HCT116 (cell line): ENCODE data around the gene OGDHL. TPM values are rescaled to one million over a fixed set of nuclear protein-coding genes. Genes with fewer than 3 reads are reported as not detected.

Experiments used
- ATAC-seq: fragments of 200-7000 bp; cut with Tn5 transposase; 2 replicates; pipeline ENCODE4 v1.9.1; 2020; ENCODE audit warnings: mild to moderate bottlenecking, moderate library complexity
- Bru-seq: library from RNA; stranded (reverse); fragments of 400-500 nt; gene quantifications from one replicate; lab custom pipeline; 2021; lab: Mats Ljungman, UMichigan
- BruChase-seq, 2 experiments: library from RNA; stranded (reverse); fragments of 400-500 nt; gene quantifications; one replicate each; lab custom pipeline; 2021; lab: Mats Ljungman, UMichigan
- BruUV-seq: library from RNA; stranded (reverse); fragments of 400-500 nt; replicated peaks from 2 replicates; lab custom pipeline; 2021; lab: Mats Ljungman, UMichigan
- CTCF ChIA-PET: fragments of 300-600 bp; sonication (Branson Sonifier 250); formaldehyde crosslinking; loops from one replicate; lab custom pipeline; 2021; ENCODE audit warnings: antibody characterized with exemption; lab: Charles Lee
- POLR2A ChIA-PET: fragments of 300-600, 350-600 bp; sonication (Branson Sonifier 250); formaldehyde crosslinking; loops from one replicate; lab custom pipeline; 2021; ENCODE audit warnings: antibody characterized with exemption; lab: Charles Lee
- RAD21 ChIA-PET, 2 experiments: fragments of 300-600 bp; sonication (Branson Sonifier 250); formaldehyde crosslinking; loops; one replicate each; lab custom pipeline; 2023; ENCODE audit warnings: low total read pairs in 2 of 2; ENCODE audit not compliant: uncharacterized antibody in 2 of 2, unreplicated experiment in 2 of 2, low non-redundant PET in 1 of 2; lab: Charles Lee
- DNase-seq: peaks from one replicate; pipeline ENCODE4 v3.0.0-alpha.2; 2010; ENCODE audit warnings: low read depth, low spot score
- H2AFZ ChIP-seq: fragments of 200-600 bp; shearing (Covaris generic), sonication (generic); 2 replicates; pipeline ENCODE4 v1.6.1; 2017; ENCODE audit warnings: low read depth, mixed run types, mixed read lengths, antibody characterized with exemption, low read length; ENCODE audit not compliant: poor library complexity, severe bottlenecking
- H3K27ac ChIP-seq: 2 replicates; pipeline ENCODE4 v1.5.1; 2012; ENCODE audit warnings: low read depth, low read length
- H3K27me3 ChIP-seq: fragments of 200-600 bp; sonication (generic); 2 replicates; pipeline ENCODE4 v1.6.1; 2016; ENCODE audit warnings: mixed run types, low read length, mixed read lengths; ENCODE audit not compliant: insufficient read depth
- H3K36me3 ChIP-seq, 2 experiments: fragments of 200-500 bp in 1 of 2; fragments of 200-600 bp in 1 of 2; sonication (Bioruptor generic) in 1 of 2; sonication (generic) in 1 of 2; 2 replicates each; pipeline versions ENCODE4 v1.5.1 to v1.6.1; 2014 to 2016; ENCODE audit warnings: low read length in 2 of 2, inconsistent platforms in 1 of 2, mixed read lengths in 1 of 2, mixed run types in 1 of 2; ENCODE audit not compliant: insufficient read depth in 2 of 2, control insufficient read depth in 1 of 2
- H3K4me1 ChIP-seq, 2 experiments: fragments of 200-600 bp in 1 of 2; sonication (generic) in 1 of 2; 2 replicates each; pipeline versions ENCODE4 v1.5.1 to v1.6.1; 2012 to 2017; ENCODE audit warnings: low read length in 2 of 2, inconsistent platforms in 1 of 2, mild to moderate bottlenecking in 1 of 2, mixed read lengths in 1 of 2, mixed run types in 1 of 2, moderate library complexity in 1 of 2; ENCODE audit not compliant: insufficient read depth in 2 of 2, control insufficient read depth in 1 of 2
- H3K4me2 ChIP-seq: fragments of 200-600 bp; sonication (generic); 2 replicates; pipeline ENCODE4 v1.6.1; 2017; ENCODE audit warnings: mixed run types, low read length, mixed read lengths
- H3K4me3 ChIP-seq, 2 experiments: fragments of 200-600 bp in 1 of 2; sonication (generic) in 1 of 2; replicated peaks in 1 of 2; 2 replicates each; pipeline ENCODE4 v1.5.1; 2011 to 2016; ENCODE audit warnings: low read length in 2 of 2, control low read depth in 1 of 2, low read depth in 1 of 2, mild to moderate bottlenecking in 1 of 2, mixed read lengths in 1 of 2, mixed run types in 1 of 2
- H3K79me2 ChIP-seq: fragments of 200-600 bp; sonication (generic); 2 replicates; pipeline ENCODE4 v1.6.1; 2017; ENCODE audit warnings: mild to moderate bottlenecking, mixed run types, low read length, moderate library complexity, mixed read lengths; ENCODE audit not compliant: insufficient read depth
- H3K9ac ChIP-seq: fragments of 200-600 bp; sonication (generic); 2 replicates; pipeline ENCODE4 v1.6.1; 2016; ENCODE audit warnings: low read length, mixed read lengths
- H3K9me2 ChIP-seq: fragments of 200-600 bp; sonication (generic), shearing (Covaris generic); 2 replicates; pipeline ENCODE4 v1.6.1; 2017; ENCODE audit warnings: mixed run types, mild to moderate bottlenecking, moderate library complexity; ENCODE audit not compliant: insufficient read depth
- H3K9me3 ChIP-seq, 2 experiments: fragments of 200-500 bp in 1 of 2; fragments of 200-600 bp in 1 of 2; sonication (Bioruptor generic) in 1 of 2; sonication (generic) in 1 of 2; 2 replicates each; pipeline ENCODE4 v1.6.1; 2014 to 2017; ENCODE audit warnings: low read length in 2 of 2, mixed read lengths in 2 of 2, inconsistent platforms in 1 of 2, low read depth in 1 of 2, mild to moderate bottlenecking in 1 of 2, mixed run types in 1 of 2, moderate library complexity in 1 of 2; ENCODE audit not compliant: control insufficient read depth in 1 of 2, insufficient read depth in 1 of 2
- H4K20me1 ChIP-seq: fragments of 200-600 bp; sonication (generic), shearing (Covaris generic); 2 replicates; pipeline ENCODE4 v1.6.1; 2017; ENCODE audit warnings: mixed run types, mild to moderate bottlenecking, moderate library complexity; ENCODE audit not compliant: insufficient read depth
- CBX3 ChIP-seq: IDR thresholded peaks from 2 replicates; pipeline ENCODE4 v1.6.1; 2012; ENCODE audit warnings: low read depth
- EGR1 ChIP-seq: IDR thresholded peaks from 2 replicates; pipeline ENCODE4 v1.6.1; 2012; ENCODE audit warnings: low read depth
- POLR2AphosphoS5 ChIP-seq: IDR thresholded peaks from 2 replicates; pipeline ENCODE4 v1.6.1; 2011; ENCODE audit warnings: mild to moderate bottlenecking, low read depth, low read length, moderate library complexity
- RAD21 ChIP-seq: IDR thresholded peaks from 2 replicates; pipeline ENCODE4 v1.6.1; 2012; ENCODE audit warnings: low read depth, mild to moderate bottlenecking
- TCF7L2 ChIP-seq: IDR thresholded peaks from 2 replicates; pipeline ENCODE4 v1.7.0; 2011; ENCODE audit warnings: borderline replicate concordance, inconsistent platforms; ENCODE audit not compliant: insufficient read depth, insufficient read length; ENCODE audit errors: extremely low read depth
- YY1 ChIP-seq: IDR thresholded peaks from 2 replicates; pipeline ENCODE4 v1.6.1; 2011; ENCODE audit warnings: low read length, low read depth, moderate library complexity, mild to moderate bottlenecking; ENCODE audit not compliant: insufficient replicate concordance; ENCODE audit errors: extremely low read depth
- ZFX ChIP-seq: fragments of 450-650 bp; IDR thresholded peaks from 2 replicates; pipeline ENCODE4 v1.6.1; 2017
- intact Hi-C: fragments of 100-400 bp; cut with micrococcal nuclease; formaldehyde crosslinking; loops from 2 replicates; pipeline ENCODE4 v1.10.0; 2022
- long read RNA-seq: library from polyadenylated mRNA; unstranded; transcript quantifications from one replicate; pipeline ENCODE4 v2.0.0, GENCODE V29; 2021; ENCODE audit not compliant: unreplicated experiment
- polyA plus RNA-seq: library from polyadenylated mRNA; unstranded; fragments of >200 nt; gene quantifications from 2 replicates; pipeline ENCODE4 v1.2.1, GENCODE V29; 2012; ENCODE audit warnings: missing spikeins
- total RNA-seq: library from RNA; stranded (reverse); gene quantifications from one replicate; pipeline ENCODE4 v1.2.1, GENCODE V29; 2021; ENCODE audit not compliant: unreplicated experiment
- TF ChIP-seq, protein P1 (sequence below): IDR thresholded peaks from 2 replicates; pipeline ENCODE4 v1.6.1; 2012
- TF ChIP-seq, protein P2 (sequence below): IDR thresholded peaks from 2 replicates; pipeline ENCODE4 v1.6.1; 2012; ENCODE audit warnings: low read depth

The OGDHL gene
- total RNA-seq (16.3 TPM), Bru-seq, nascent RNA (percentile 50 among the genes with signal in this experiment), BruChase-seq, experiment 1, labeled RNA remaining after a 6-hour chase (percentile 53 among the genes with signal in this experiment), BruChase-seq, experiment 2, labeled RNA remaining after a 2-hour chase (percentile 58 among the genes with signal in this experiment)
- polyA plus RNA-seq = 12.1 TPM in 2 replicates
- long read RNA-seq, transcript OGDHL-201 (23 exons, 3,704 nt) = major isoform, 11 of 44 reads
- long read RNA-seq, partial matches to known transcripts = 9 of 44 reads
- long read RNA-seq, other reads (novel, unspliced or antisense) = 23 of 44 reads

DNA sequence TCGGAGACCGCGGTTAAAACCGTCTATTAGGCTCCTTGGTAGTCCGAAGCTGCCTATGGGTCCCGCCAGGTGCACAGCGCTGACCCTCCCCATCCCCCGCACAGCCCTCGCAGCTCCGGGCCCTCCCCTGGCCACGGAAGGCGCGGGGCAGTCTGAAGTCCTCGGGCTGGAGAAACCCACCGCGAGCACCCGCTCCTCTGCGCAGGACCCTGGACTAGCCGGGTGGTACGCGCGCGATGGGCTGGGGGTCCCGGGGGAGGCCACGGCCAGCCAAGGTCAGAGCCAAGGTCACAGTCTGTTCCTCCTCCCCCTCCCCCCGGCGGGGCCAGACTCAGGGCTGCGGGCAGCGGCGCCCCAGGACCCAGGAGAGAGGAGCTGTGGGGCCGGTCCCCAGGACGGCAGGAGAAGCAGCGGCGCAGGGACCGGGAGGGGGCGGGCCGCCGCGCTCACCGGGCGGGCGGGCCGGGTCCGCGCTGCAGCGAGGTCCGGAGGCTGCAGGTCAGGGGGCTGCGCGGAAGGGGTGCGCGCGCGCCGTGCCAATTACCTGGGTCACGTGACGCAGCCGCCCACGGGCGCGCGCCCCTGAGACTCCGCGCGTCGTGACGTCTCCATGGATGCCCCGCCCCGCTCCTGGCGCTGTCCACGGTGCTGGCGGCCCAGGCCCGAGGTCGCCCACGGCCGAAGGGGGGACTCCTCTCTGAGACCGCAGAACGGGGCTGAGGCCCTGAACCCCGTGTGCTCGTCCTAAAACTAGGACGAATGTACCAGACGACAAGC, at the start of gene OGDHL:
OGDHL (minus strand) TSS at position 535 of the 777 bp plus-strand sequence. CDS start 3,731 bp downstream, outside the sequence.
- no peaks in the 10 kb centered on the region for H3K9me3 ChIP-seq
- intact Hi-C loops = loop anchor here (5.0 kb wide), 1 partner anchor 155 kb away; no protein-coding TSS in a partner anchor
- peak within 1 kb of the TSS; percentile 60 to 68 for H3K4me3 ChIP-seq
- POLR2A ChIA-PET = no interaction called here
- no peaks in the 10 kb centered on the region for H4K20me1 ChIP-seq
- ATAC-seq (peak; percentile 93), DNase-seq (peak; percentile 26)
- no peak within 1 kb of the TSS for H2AFZ ChIP-seq
- CTCF ChIA-PET = no interaction called here
- H3K27ac ChIP-seq = peak within 1 kb of the TSS; percentile 67; the same call in 1 of the 2 replicates
- H3K36me3 ChIP-seq = no peaks in the 10 kb centered on the region
- RAD21 ChIA-PET = no interaction called here
- peak within 1 kb of the TSS; percentile 87 for H3K4me2 ChIP-seq
- TF ChIP-seq YY1 (peak; percentile 22), RAD21 (no peak), EGR1 (peak; percentile 90), POLR2AphosphoS5 (peak; percentile 48), ZFX (peak; percentile 37; the same call in 1 of the 2 replicates), CBX3 (peak; percentile 55; the same call in 1 of the 2 replicates), TCF7L2 (no peak)
- TF ChIP-seq, protein P1, sequence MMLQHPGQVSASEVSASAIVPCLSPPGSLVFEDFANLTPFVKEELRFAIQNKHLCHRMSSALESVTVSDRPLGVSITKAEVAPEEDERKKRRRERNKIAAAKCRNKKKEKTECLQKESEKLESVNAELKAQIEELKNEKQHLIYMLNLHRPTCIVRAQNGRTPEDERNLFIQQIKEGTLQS = no peak
- TF ChIP-seq, protein P2, sequence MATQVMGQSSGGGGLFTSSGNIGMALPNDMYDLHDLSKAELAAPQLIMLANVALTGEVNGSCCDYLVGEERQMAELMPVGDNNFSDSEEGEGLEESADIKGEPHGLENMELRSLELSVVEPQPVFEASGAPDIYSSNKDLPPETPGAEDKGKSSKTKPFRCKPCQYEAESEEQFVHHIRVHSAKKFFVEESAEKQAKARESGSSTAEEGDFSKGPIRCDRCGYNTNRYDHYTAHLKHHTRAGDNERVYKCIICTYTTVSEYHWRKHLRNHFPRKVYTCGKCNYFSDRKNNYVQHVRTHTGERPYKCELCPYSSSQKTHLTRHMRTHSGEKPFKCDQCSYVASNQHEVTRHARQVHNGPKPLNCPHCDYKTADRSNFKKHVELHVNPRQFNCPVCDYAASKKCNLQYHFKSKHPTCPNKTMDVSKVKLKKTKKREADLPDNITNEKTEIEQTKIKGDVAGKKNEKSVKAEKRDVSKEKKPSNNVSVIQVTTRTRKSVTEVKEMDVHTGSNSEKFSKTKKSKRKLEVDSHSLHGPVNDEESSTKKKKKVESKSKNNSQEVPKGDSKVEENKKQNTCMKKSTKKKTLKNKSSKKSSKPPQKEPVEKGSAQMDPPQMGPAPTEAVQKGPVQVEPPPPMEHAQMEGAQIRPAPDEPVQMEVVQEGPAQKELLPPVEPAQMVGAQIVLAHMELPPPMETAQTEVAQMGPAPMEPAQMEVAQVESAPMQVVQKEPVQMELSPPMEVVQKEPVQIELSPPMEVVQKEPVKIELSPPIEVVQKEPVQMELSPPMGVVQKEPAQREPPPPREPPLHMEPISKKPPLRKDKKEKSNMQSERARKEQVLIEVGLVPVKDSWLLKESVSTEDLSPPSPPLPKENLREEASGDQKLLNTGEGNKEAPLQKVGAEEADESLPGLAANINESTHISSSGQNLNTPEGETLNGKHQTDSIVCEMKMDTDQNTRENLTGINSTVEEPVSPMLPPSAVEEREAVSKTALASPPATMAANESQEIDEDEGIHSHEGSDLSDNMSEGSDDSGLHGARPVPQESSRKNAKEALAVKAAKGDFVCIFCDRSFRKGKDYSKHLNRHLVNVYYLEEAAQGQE = peak; percentile 100
- H3K4me1 ChIP-seq = peaks cover 0 to 9% of the 10 kb centered on the region in 2 experiments; a peak in 3 of 4 replicates
- H3K27me3 ChIP-seq = peaks cover 9% of the 10 kb centered on the region; the same call in 1 of the 2 replicates
- no peaks in the 10 kb centered on the region for H3K79me2 ChIP-seq
- BruUV-seq = no TSS peak
- peak within 1 kb of the TSS; percentile 53 for H3K9ac ChIP-seq
- H3K9me2 ChIP-seq = no peaks in the 10 kb centered on the region
